SK-N-MC (cell line): ENCODE measurements around the gene HLA-E.

Source experiments
- EZH2 ChIP-seq: fragments of 200-600 bp; sonication (generic); IDR thresholded peaks from one replicate; pipeline ENCODE4 v1.6.1; 2017; ENCODE audit warnings: antibody characterized with exemption
- POLR2AphosphoS5 ChIP-seq: IDR thresholded peaks from 2 replicates; pipeline ENCODE4 v1.6.1; 2012; ENCODE audit warnings: mild to moderate bottlenecking, low read depth, low read length, borderline replicate concordance

- TF ChIP-seq POLR2AphosphoS5 (no peak), EZH2 (no peak)
These were observed 18.3 kb upstream of the HLA-E start for GRCh38 chr6:30470968-30471367.
